Natural killer cell (primary cell): ENCODE data around the gene SLC12A4. TPM values are rescaled to one million over a fixed set of nuclear protein-coding genes. Genes with fewer than 3 reads are reported as not detected.

Experiments
- ATAC-seq, 3 donors: fragments of 150-1000 bp in 2 of 3; fragments of 200-7000 bp in 1 of 3; cut with Tn5 transposase; 1 replicate in 1 of 3; 2 replicates in 2 of 3; pipeline ENCODE4 v1.10.0; 2021; ENCODE audit warnings: mild to moderate bottlenecking in 2 of 3, moderate library complexity in 2 of 3
- DNase-seq, 2 donors: peaks; one replicate each; pipeline versions ENCODE4 v3.0.0 to v3.0.0-alpha.2; 2013 to 2021; ENCODE audit warnings: mixed read lengths in 1 of 2
- H3K27ac ChIP-seq: one replicate; pipeline ENCODE4 v1.5.1; 2013; ENCODE audit warnings: mild to moderate bottlenecking, low read length
- H3K27me3 ChIP-seq: one replicate; pipeline ENCODE4 v1.6.1; 2013; ENCODE audit warnings: low read length; ENCODE audit not compliant: control insufficient read depth, insufficient read depth
- H3K36me3 ChIP-seq: one replicate; pipeline ENCODE4 v1.6.1; 2013; ENCODE audit warnings: low read length; ENCODE audit not compliant: control insufficient read depth, insufficient read depth
- H3K4me1 ChIP-seq: one replicate; pipeline ENCODE4 v1.6.1; 2013; ENCODE audit warnings: low read length; ENCODE audit not compliant: control insufficient read depth, insufficient read depth
- H3K4me3 ChIP-seq: one replicate; pipeline ENCODE4 v1.5.1; 2013; ENCODE audit warnings: low read length
- H3K9me3 ChIP-seq: one replicate; pipeline ENCODE4 v1.6.1; 2013; ENCODE audit warnings: low read length; ENCODE audit not compliant: control insufficient read depth, insufficient read depth
- H3K27ac Mint-ChIP-seq, 2 donors: one replicate each; pipeline ENCODE4 v1.8.0; 2022; ENCODE audit warnings: mild to moderate bottlenecking in 2 of 2, mixed read lengths in 2 of 2, moderate library complexity in 1 of 2
- H3K27me3 Mint-ChIP-seq, 2 donors: one replicate each; pipeline ENCODE4 v1.8.0; 2022; ENCODE audit warnings: low read depth in 2 of 2, mixed read lengths in 2 of 2
- H3K36me3 Mint-ChIP-seq: one replicate; pipeline ENCODE4 v1.8.0; 2022; ENCODE audit warnings: mixed read lengths
- H3K4me1 Mint-ChIP-seq, 2 donors: one replicate each; pipeline ENCODE4 v1.8.0; 2022; ENCODE audit warnings: mixed read lengths in 2 of 2
- H3K4me3 Mint-ChIP-seq: one replicate; pipeline ENCODE4 v1.8.0; 2022; ENCODE audit warnings: mild to moderate bottlenecking, moderate library complexity, mixed read lengths
- H3K9me3 Mint-ChIP-seq, 2 donors: one replicate each; pipeline ENCODE4 v1.8.0; 2022; ENCODE audit warnings: mixed read lengths in 2 of 2
- WGBS: methylation state at CpG from one replicate; pipeline ENCODE4 v1.1.7; 2013; ENCODE audit warnings: missing lambda C conversion rate; ENCODE audit not compliant: insufficient coverage; 5-methylcytosine and 5-hydroxymethylcytosine counted together
- intact Hi-C: fragments of 100-400 bp; cut with micrococcal nuclease; formaldehyde crosslinking; loops from one replicate; pipeline ENCODE4 v1.14.2; 2022
- total RNA-seq, 4 donors: library from RNA; stranded (reverse); fragments of 120-200 nt in 1 of 4; gene quantifications; one replicate each; pipeline versions ENCODE4 v1.2.3 to v1.2.4, GENCODE V29; 2013 to 2022
- TF ChIP-seq, protein P1 (sequence below): fragments of 200-600 bp; IDR thresholded peaks from one replicate; pipeline ENCODE4 v1.8.0; 2022; ENCODE audit warnings: antibody characterized with exemption

Gene SLC12A4
- total RNA-seq, 3 donors from 2014 or later (not counting 1 experiment from before 2014, with no cell fraction given) = 30.0 to 47.0 (median 30.5) TPM

DNA sequence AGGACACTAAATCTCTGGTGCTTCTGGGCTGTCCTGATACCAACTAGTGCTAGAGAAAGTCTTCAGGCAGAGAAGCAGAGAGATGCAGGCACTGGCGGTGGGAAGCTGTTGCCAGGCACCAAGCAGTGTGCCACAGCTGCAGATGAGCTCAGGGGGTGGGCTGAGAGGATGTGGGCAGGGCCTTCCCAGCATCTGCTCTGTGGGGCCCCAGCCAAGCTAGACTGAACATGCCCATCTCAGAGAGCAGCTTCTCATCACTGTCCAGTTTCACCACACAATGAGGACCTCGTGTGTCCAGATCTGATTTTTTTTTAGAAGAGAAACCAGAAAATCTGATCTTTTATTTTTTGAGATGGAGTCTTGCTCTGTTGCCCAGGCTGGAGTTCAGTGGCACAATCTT, 58.3 kb downstream of the SLC12A4 start:
- H3K36me3 Mint-ChIP-seq = no peaks in the 10 kb centered on the region
- Histone ChIP-seq H3K27ac (no peak overlapping the region), H3K27me3 (no peaks in the 10 kb centered on the region), H3K9me3 (no peaks in the 10 kb centered on the region), H3K36me3 (peaks cover 13% of the 10 kb centered on the region), H3K4me1 (no peaks in the 10 kb centered on the region), H3K4me3 (no peak overlapping the region)
- H3K27me3 Mint-ChIP-seq = no peaks in the 10 kb centered on the region
- H3K4me3 Mint-ChIP-seq = no peak overlapping the region
- H3K4me1 Mint-ChIP-seq = peaks cover 4 to 17% of the 10 kb centered on the region in 2 donors
- H3K27ac Mint-ChIP-seq = no peak overlapping the region
- no peaks in the 10 kb centered on the region for H3K9me3 Mint-ChIP-seq
- ATAC-seq (no peak), DNase-seq (no peak)
- TF ChIP-seq, protein P1, sequence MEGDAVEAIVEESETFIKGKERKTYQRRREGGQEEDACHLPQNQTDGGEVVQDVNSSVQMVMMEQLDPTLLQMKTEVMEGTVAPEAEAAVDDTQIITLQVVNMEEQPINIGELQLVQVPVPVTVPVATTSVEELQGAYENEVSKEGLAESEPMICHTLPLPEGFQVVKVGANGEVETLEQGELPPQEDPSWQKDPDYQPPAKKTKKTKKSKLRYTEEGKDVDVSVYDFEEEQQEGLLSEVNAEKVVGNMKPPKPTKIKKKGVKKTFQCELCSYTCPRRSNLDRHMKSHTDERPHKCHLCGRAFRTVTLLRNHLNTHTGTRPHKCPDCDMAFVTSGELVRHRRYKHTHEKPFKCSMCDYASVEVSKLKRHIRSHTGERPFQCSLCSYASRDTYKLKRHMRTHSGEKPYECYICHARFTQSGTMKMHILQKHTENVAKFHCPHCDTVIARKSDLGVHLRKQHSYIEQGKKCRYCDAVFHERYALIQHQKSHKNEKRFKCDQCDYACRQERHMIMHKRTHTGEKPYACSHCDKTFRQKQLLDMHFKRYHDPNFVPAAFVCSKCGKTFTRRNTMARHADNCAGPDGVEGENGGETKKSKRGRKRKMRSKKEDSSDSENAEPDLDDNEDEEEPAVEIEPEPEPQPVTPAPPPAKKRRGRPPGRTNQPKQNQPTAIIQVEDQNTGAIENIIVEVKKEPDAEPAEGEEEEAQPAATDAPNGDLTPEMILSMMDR = no peak
- 74% methylated on average over 2 of the region's 2 CpGs for WGBS
- intact Hi-C loops = no loop called here

DNA sequence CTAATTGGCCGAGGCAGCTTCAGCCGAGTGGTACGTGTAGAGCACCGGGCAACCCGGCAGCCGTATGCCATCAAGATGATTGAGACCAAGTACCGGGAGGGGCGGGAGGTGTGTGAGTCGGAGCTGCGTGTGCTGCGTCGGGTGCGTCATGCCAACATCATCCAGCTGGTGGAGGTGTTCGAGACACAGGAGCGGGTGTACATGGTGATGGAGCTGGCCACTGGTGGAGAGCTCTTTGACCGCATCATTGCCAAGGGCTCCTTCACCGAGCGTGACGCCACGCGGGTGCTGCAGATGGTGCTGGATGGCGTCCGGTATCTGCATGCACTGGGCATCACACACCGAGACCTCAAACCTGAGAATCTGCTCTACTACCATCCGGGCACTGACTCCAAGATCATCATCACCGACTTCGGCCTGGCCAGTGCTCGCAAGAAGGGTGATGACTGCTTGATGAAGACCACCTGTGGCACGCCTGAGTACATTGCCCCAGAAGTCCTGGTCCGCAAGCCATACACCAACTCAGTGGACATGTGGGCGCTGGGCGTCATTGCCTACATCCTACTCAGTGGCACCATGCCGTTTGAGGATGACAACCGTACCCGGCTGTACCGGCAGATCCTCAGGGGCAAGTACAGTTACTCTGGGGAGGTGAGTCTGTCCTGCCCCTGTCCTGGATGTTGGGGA, 59.2 kb downstream of the SLC12A4 start:
- Histone ChIP-seq H3K9me3 (no peaks in the 10 kb centered on the region), H3K36me3 (peaks cover 13% of the 10 kb centered on the region), H3K27me3 (no peaks in the 10 kb centered on the region), H3K27ac (no peak overlapping the region), H3K4me1 (no peaks in the 10 kb centered on the region), H3K4me3 (no peak overlapping the region)
- H3K4me1 Mint-ChIP-seq = peaks cover 4 to 20% of the 10 kb centered on the region in 2 donors
- no peaks in the 10 kb centered on the region for H3K27me3 Mint-ChIP-seq
- intact Hi-C loops = no loop called here
- H3K4me3 Mint-ChIP-seq = no peak overlapping the region
- DNase-seq (no peak), ATAC-seq (no peak)
- WGBS = 98% methylated on average over 36 of the region's 36 CpGs
- H3K36me3 Mint-ChIP-seq = no peaks in the 10 kb centered on the region
- peak overlapping the region; percentile 21 to 64 for H3K27ac Mint-ChIP-seq
- TF ChIP-seq, protein P1 = no peak
- no peaks in the 10 kb centered on the region for H3K9me3 Mint-ChIP-seq

DNA sequence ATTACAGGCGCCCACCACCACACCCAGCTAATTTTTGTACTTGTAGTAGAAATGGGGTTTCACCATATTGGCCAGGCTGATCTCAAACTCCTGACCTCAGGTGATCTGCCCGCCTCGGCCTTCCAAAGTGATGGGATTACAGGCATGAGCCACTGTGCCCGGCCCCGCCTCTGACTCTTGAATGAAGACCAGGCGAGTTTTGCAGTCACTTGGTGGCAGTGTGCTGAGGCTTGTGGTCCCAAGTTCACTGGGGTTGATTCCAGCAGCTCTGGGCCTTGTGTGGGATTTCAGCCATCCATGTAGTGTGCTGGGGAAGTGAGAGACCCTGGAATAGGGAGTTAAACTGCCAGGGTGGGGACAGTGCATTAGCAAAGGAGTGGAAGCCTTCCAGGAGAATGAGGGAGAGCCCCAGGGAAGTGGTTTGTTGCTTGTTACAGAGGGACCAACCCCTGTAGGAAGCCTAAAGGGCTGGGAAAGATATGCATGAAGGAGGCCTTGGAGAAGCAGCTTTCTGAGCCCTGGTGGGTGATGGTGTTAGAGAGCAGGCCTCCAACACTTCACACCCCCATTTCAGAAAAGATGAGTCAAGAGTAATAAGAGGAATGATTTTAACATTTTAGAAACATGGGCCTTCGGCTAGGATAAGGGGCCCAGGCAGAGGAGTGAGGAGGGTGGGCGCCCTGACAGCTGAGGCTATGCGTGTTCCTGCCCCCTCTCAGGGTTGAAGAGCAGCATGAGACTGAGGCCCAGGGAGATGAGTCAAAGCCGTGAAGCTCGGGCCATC, 60.8 kb downstream of the SLC12A4 start:
- peaks cover 16% of the 10 kb centered on the region for H3K36me3 ChIP-seq
- no peaks in the 10 kb centered on the region for H3K9me3 ChIP-seq
- intact Hi-C loops = no loop called here
- Mint-ChIP-seq H3K27ac (no peak overlapping the region), H3K4me3 (no peak overlapping the region), H3K4me1 (peaks cover 4 to 16% of the 10 kb centered on the region in 2 donors), H3K27me3 (no peaks in the 10 kb centered on the region), H3K9me3 (no peaks in the 10 kb centered on the region), H3K36me3 (no peaks in the 10 kb centered on the region)
- no peak for DNase-seq
- H3K27ac ChIP-seq = no peak overlapping the region
- WGBS = 96% methylated on average over 10 of the region's 11 CpGs
- H3K27me3 ChIP-seq = no peaks in the 10 kb centered on the region
- no peak for ATAC-seq
- H3K4me3 ChIP-seq = no peak overlapping the region
- H3K4me1 ChIP-seq = no peaks in the 10 kb centered on the region
- TF ChIP-seq, protein P1 = no peak
